CD8-positive, alpha-beta memory T cell (primary cell): ENCODE data around the gene LRRFIP1. TPM values are rescaled to one million over a fixed set of nuclear protein-coding genes. Genes with fewer than 3 reads are reported as not detected.
A peak's percentile ranks its signal among the peaks of the same experiment; 100 is the strongest.

Experiments used
- CTCF ChIA-PET: fragments of 350-600 bp; sonication (Branson Sonifier 250); formaldehyde crosslinking; loops from one replicate; lab custom pipeline; 2021; ENCODE audit warnings: antibody characterized with exemption; lab: Charles Lee
- POLR2A ChIA-PET: fragments of 350-600 bp; sonication (Branson Sonifier 250); formaldehyde crosslinking; loops from one replicate; lab custom pipeline; 2021; ENCODE audit warnings: antibody characterized with exemption; lab: Charles Lee
- DNase-seq, 5 donors: peaks; one replicate each; pipeline versions ENCODE4 v3.0.0 to v3.0.0-alpha.2; 2020 to 2022; ENCODE audit warnings: mixed read lengths in 1 of 5
- H3K27ac ChIP-seq: one replicate; pipeline ENCODE4 v1.7.0; 2013; ENCODE audit warnings: low read depth, mild to moderate bottlenecking, low read length, moderate library complexity
- H3K27me3 ChIP-seq: 2 replicates; pipeline ENCODE4 v1.7.0; 2013; ENCODE audit warnings: low read length, mild to moderate bottlenecking; ENCODE audit not compliant: insufficient read depth, poor library complexity, severe bottlenecking
- H3K36me3 ChIP-seq: 2 replicates; pipeline ENCODE4 v1.7.0; 2013; ENCODE audit warnings: mild to moderate bottlenecking, low read length, moderate library complexity; ENCODE audit not compliant: insufficient read depth
- H3K4me1 ChIP-seq: 2 replicates; pipeline ENCODE4 v1.7.0; 2013; ENCODE audit warnings: mild to moderate bottlenecking, low read length, moderate library complexity; ENCODE audit not compliant: insufficient read depth
- H3K4me3 ChIP-seq: 2 replicates; pipeline ENCODE4 v1.7.0; 2013; ENCODE audit warnings: mild to moderate bottlenecking, low read length
- H3K9me3 ChIP-seq: 2 replicates; pipeline ENCODE4 v1.7.0; 2013; ENCODE audit warnings: mild to moderate bottlenecking, low read length
- H3K27ac Mint-ChIP-seq, 8 donors: one replicate each; pipeline ENCODE4 v1.8.0; 2020 to 2021; ENCODE audit warnings: mixed read lengths in 8 of 8, mild to moderate bottlenecking in 6 of 8, inconsistent platforms in 3 of 8, moderate library complexity in 3 of 8
- H3K27me3 Mint-ChIP-seq, 2 donors: one replicate each; pipeline ENCODE4 v1.8.0; 2020 to 2021; ENCODE audit warnings: mixed read lengths in 2 of 2, mild to moderate bottlenecking in 1 of 2, moderate library complexity in 1 of 2
- H3K36me3 Mint-ChIP-seq, 3 donors: one replicate each; pipeline ENCODE4 v1.8.0; 2020 to 2021; ENCODE audit warnings: mixed read lengths in 3 of 3, inconsistent platforms in 1 of 3, mild to moderate bottlenecking in 1 of 3
- H3K4me1 Mint-ChIP-seq, 3 donors: one replicate each; pipeline ENCODE4 v1.8.0; 2020 to 2021; ENCODE audit warnings: mixed read lengths in 3 of 3, inconsistent platforms in 1 of 3, mild to moderate bottlenecking in 1 of 3
- H3K4me3 Mint-ChIP-seq, 7 donors: one replicate each; pipeline ENCODE4 v1.8.0; 2020 to 2021; ENCODE audit warnings: mixed read lengths in 7 of 7, mild to moderate bottlenecking in 6 of 7, moderate library complexity in 4 of 7, inconsistent platforms in 2 of 7
- H3K9me3 Mint-ChIP-seq, 5 donors: one replicate each; pipeline ENCODE4 v1.8.0; 2020 to 2022; ENCODE audit warnings: mixed read lengths in 5 of 5, mild to moderate bottlenecking in 3 of 5, moderate library complexity in 2 of 5, inconsistent platforms in 1 of 5
- polyA plus RNA-seq: library from polyadenylated mRNA; unstranded; fragments of 300-500 nt; fragmentation: Illumina TruSeq; gene quantifications from one replicate; pipeline ENCODE4 v1.2.3, GENCODE V29; 2021
- total RNA-seq, 2 experiments: library from RNA; stranded (reverse); gene quantifications; one replicate each; pipeline ENCODE4 v1.2.3, GENCODE V29; 2021

Gene LRRFIP1
- total and polyA plus RNA-seq, 3 experiments from 2014 or later, result 128 to 192 (median 188) TPM

GRCh38 chr2:237818066-237818473 is 190.7 kb downstream of the LRRFIP1 start:
- H3K9me3 ChIP-seq, result no peaks in the 10 kb centered on the region
- no peak overlapping the region for H3K27ac Mint-ChIP-seq
- H3K4me1 Mint-ChIP-seq, result no peaks in the 10 kb centered on the region
- H3K4me3 Mint-ChIP-seq, result no peak overlapping the region
- no peaks in the 10 kb centered on the region for H3K4me1 ChIP-seq
- CTCF ChIA-PET, result no interaction called here
- H3K36me3 Mint-ChIP-seq, result peaks cover 0 to 9% (median 0%) of the 10 kb centered on the region in 3 donors
- no peak overlapping the region for H3K27ac ChIP-seq
- H3K36me3 ChIP-seq, result no peaks in the 10 kb centered on the region
- H3K4me3 ChIP-seq, result no peak overlapping the region
- POLR2A ChIA-PET, result no interaction called here
- H3K27me3 Mint-ChIP-seq, result no peaks in the 10 kb centered on the region
- no peak for DNase-seq
- H3K9me3 Mint-ChIP-seq, result no peaks in the 10 kb centered on the region
- no peaks in the 10 kb centered on the region for H3K27me3 ChIP-seq

- no peak overlapping the region for H3K4me3 ChIP-seq
- Mint-ChIP-seq H3K4me1 (no peaks in the 10 kb centered on the region), H3K9me3 (no peaks in the 10 kb centered on the region), H3K36me3 (peaks cover 0 to 9% (median 0%) of the 10 kb centered on the region in 3 donors), H3K27ac (no peak overlapping the region), H3K4me3 (no peak overlapping the region), H3K27me3 (no peaks in the 10 kb centered on the region)
- CTCF ChIA-PET, result no interaction called here
- no peaks in the 10 kb centered on the region for H3K27me3 ChIP-seq
- H3K27ac ChIP-seq, result no peak overlapping the region
- no peak for DNase-seq
- H3K4me1 ChIP-seq, result no peaks in the 10 kb centered on the region
- H3K36me3 ChIP-seq, result no peaks in the 10 kb centered on the region
- no peaks in the 10 kb centered on the region for H3K9me3 ChIP-seq
- POLR2A ChIA-PET, result no interaction called here
These were observed 191.8 kb downstream of the LRRFIP1 start for GRCh38 chr2:237819231-237819630.

GRCh38 chr2:237820421-237820820 is 193.0 kb downstream of the LRRFIP1 start:
- Mint-ChIP-seq H3K9me3 (no peaks in the 10 kb centered on the region), H3K27ac (peak overlapping the region in 1 of 8 donors; percentile 26), H3K4me3 (no peak overlapping the region), H3K36me3 (peaks cover 0 to 9% (median 0%) of the 10 kb centered on the region in 3 donors), H3K27me3 (peaks cover 0 to 2% of the 10 kb centered on the region in 2 donors), H3K4me1 (no peaks in the 10 kb centered on the region)
- H3K27ac ChIP-seq, result no peak overlapping the region
- no peaks in the 10 kb centered on the region for H3K4me1 ChIP-seq
- CTCF ChIA-PET, result no interaction called here
- no peaks in the 10 kb centered on the region for H3K9me3 ChIP-seq
- H3K36me3 ChIP-seq, result no peaks in the 10 kb centered on the region
- H3K27me3 ChIP-seq, result no peaks in the 10 kb centered on the region
- POLR2A ChIA-PET, result no interaction called here
- H3K4me3 ChIP-seq, result no peak overlapping the region
- no peak for DNase-seq

- no peaks in the 10 kb centered on the region for H3K9me3 Mint-ChIP-seq
These were observed 196.2 kb downstream of the LRRFIP1 start for GRCh38 chr2:237823544-237823943.

GRCh38 chr2:237824085-237824484 is 196.7 kb downstream of the LRRFIP1 start:
- Mint-ChIP-seq H3K4me1 (no peaks in the 10 kb centered on the region), H3K36me3 (peaks cover 0 to 3% (median 0%) of the 10 kb centered on the region in 3 donors), H3K4me3 (no peak overlapping the region), H3K27ac (no peak overlapping the region), H3K27me3 (peaks cover 0 to 2% of the 10 kb centered on the region in 2 donors), H3K9me3 (no peaks in the 10 kb centered on the region)
- no peak overlapping the region for H3K27ac ChIP-seq
- POLR2A ChIA-PET, result no interaction called here
- H3K36me3 ChIP-seq, result no peaks in the 10 kb centered on the region
- no peak for DNase-seq
- no peak overlapping the region for H3K4me3 ChIP-seq
- no peaks in the 10 kb centered on the region for H3K4me1 ChIP-seq
- CTCF ChIA-PET, result no interaction called here
- H3K9me3 ChIP-seq, result no peaks in the 10 kb centered on the region
- H3K27me3 ChIP-seq, result no peaks in the 10 kb centered on the region

More at GRCh38 chr2:237823544-237823943, 196.2 kb downstream of the LRRFIP1 start:
- Histone ChIP-seq H3K36me3 (no peaks in the 10 kb centered on the region), H3K9me3 (no peaks in the 10 kb centered on the region), H3K4me3 (no peak overlapping the region), H3K27ac (no peak overlapping the region), H3K27me3 (no peaks in the 10 kb centered on the region), H3K4me1 (no peaks in the 10 kb centered on the region)
- Mint-ChIP-seq H3K36me3 (peaks cover 0 to 3% (median 0%) of the 10 kb centered on the region in 3 donors), H3K4me3 (no peak overlapping the region), H3K27me3 (peaks cover 0 to 2% of the 10 kb centered on the region in 2 donors), H3K27ac (no peak overlapping the region), H3K4me1 (no peaks in the 10 kb centered on the region)
- ChIA-PET POLR2A (no interaction called here), CTCF (no interaction called here)
- DNase-seq, result no peak

- Histone ChIP-seq H3K27ac (no peak overlapping the region), H3K9me3 (no peaks in the 10 kb centered on the region), H3K4me3 (no peak overlapping the region), H3K36me3 (no peaks in the 10 kb centered on the region), H3K4me1 (no peaks in the 10 kb centered on the region), H3K27me3 (no peaks in the 10 kb centered on the region)
- no peak for DNase-seq
- peaks cover 0 to 5% of the 10 kb centered on the region in 2 donors for H3K27me3 Mint-ChIP-seq
- CTCF ChIA-PET, result interaction anchor here (1.4 kb wide), 1 partner anchor 8 kb away, joined by 3 read pairs; no protein-coding TSS in a partner anchor
- peaks cover 0 to 2% (median 0%) of the 10 kb centered on the region in 3 donors for H3K36me3 Mint-ChIP-seq
- no peaks in the 10 kb centered on the region for H3K4me1 Mint-ChIP-seq
- POLR2A ChIA-PET, result no interaction called here
- H3K27ac Mint-ChIP-seq, result no peak overlapping the region
- no peak overlapping the region for H3K4me3 Mint-ChIP-seq
- no peaks in the 10 kb centered on the region for H3K9me3 Mint-ChIP-seq
These were observed 200.1 kb downstream of the LRRFIP1 start for GRCh38 chr2:237827421-237827987.

Other genes with a start within 250 kb of the LRRFIP1 start
- gene COL6A3, start 213.4 kb upstream of the LRRFIP1 start, total RNA-seq, result 1 to 10 TPM; 7.0 to 9.5 TPM
- 0.56 TPM for gene COL6A3, start 213.4 kb upstream of the LRRFIP1 start, polyA plus RNA-seq
- not detected for gene MLPH, start 140.3 kb upstream of the LRRFIP1 start, total RNA-seq
- not detected for gene MLPH, start 140.3 kb upstream of the LRRFIP1 start, polyA plus RNA-seq
- gene PRLH, start 61.0 kb upstream of the LRRFIP1 start, total RNA-seq, result not detected
- gene PRLH, start 61.0 kb upstream of the LRRFIP1 start, polyA plus RNA-seq, result not detected
- not detected for gene RAB17, start 36.9 kb upstream of the LRRFIP1 start, total RNA-seq
- gene RAB17, start 36.9 kb upstream of the LRRFIP1 start, polyA plus RNA-seq, result not detected
- under 1 TPM; 0.33 to 0.63 TPM for gene RBM44, start 171.2 kb downstream of the LRRFIP1 start, total RNA-seq
- 0.07 TPM for gene RBM44, start 171.2 kb downstream of the LRRFIP1 start, polyA plus RNA-seq
- gene RAMP1, start 232.0 kb downstream of the LRRFIP1 start, total RNA-seq, result under 1 TPM; 0.60 to 0.63 TPM
- 0.59 TPM for gene RAMP1, start 232.0 kb downstream of the LRRFIP1 start, polyA plus RNA-seq